Thyroid gland (tissue), 4 donors: ENCODE measurements around the gene GMEB2. TPM values are rescaled to one million over a fixed set of nuclear protein-coding genes. Genes with fewer than 3 reads are reported as not detected.

Experiments
- DNase-seq, 2 donors: peaks; one replicate each; pipeline ENCODE4 v3.0.0-alpha.2; 2019
- H3K27ac ChIP-seq, 3 donors: fragments of 200-600 bp; sonication (generic); 1 replicate in 2 of 3; 2 replicates in 1 of 3; pipeline ENCODE4 v1.5.1; 2016 to 2019; ENCODE audit warnings: mild to moderate bottlenecking in 1 of 3, moderate library complexity in 1 of 3
- H3K27me3 ChIP-seq: fragments of 200-600 bp; sonication (generic); one replicate; pipeline ENCODE4 v1.5.1; 2019
- H3K36me3 ChIP-seq, 2 donors: fragments of 200-600 bp; sonication (generic); one replicate each; pipeline ENCODE4 v1.5.1; 2016 to 2019
- H3K4me1 ChIP-seq, 2 donors: fragments of 200-600 bp; sonication (generic); one replicate each; pipeline ENCODE4 v1.5.1; 2017 to 2019
- H3K4me3 ChIP-seq, 3 donors: fragments of 200-600 bp; sonication (generic); replicated peaks in 1 of 3; 1 replicate in 2 of 3; 2 replicates in 1 of 3; pipeline ENCODE4 v1.5.1; 2016; ENCODE audit warnings: mild to moderate bottlenecking in 1 of 3
- H3K9me3 ChIP-seq: fragments of 200-600 bp; sonication (generic); one replicate; pipeline ENCODE4 v1.5.1; 2017
- POLR2A ChIP-seq, 2 donors: fragments of 450-650 bp; IDR thresholded peaks; one replicate each; pipeline ENCODE4 v1.6.1; 2017; ENCODE audit warnings: antibody characterized with exemption in 2 of 2, mild to moderate bottlenecking in 2 of 2, moderate library complexity in 1 of 2
- WGBS, 2 donors: methylation state at CpG; one replicate each; pipeline ENCODE4 v1.1.5; 2017; 5-methylcytosine and 5-hydroxymethylcytosine counted together
- intact Hi-C: fragments of 100-400 bp; cut with DNase I; formaldehyde crosslinking; loops from one replicate; pipeline ENCODE4 v1.15.1; 2023
- total RNA-seq, 4 donors: library from RNA; depleted of rRNA; stranded (reverse); fragments of >200 nt; gene quantifications; one replicate each; pipeline ENCODE4 v1.2.3, GENCODE V29; 2016
- TF ChIP-seq, protein P1 (sequence below), 6 experiments: fragments of 200-600 bp in 3 of 6; fragments of 450-650 bp in 3 of 6; sonication (generic) in 3 of 6; IDR thresholded peaks; one replicate each; pipeline ENCODE4 v1.5.1; 2016 to 2019; ENCODE audit warnings: antibody characterized with exemption in 6 of 6, mild to moderate bottlenecking in 2 of 6, inconsistent platforms in 1 of 6, moderate library complexity in 1 of 6

The GMEB2 gene
- total RNA-seq, 4 donors from 2014 or later = 23.1 to 34.9 (median 29.9) TPM

DNA sequence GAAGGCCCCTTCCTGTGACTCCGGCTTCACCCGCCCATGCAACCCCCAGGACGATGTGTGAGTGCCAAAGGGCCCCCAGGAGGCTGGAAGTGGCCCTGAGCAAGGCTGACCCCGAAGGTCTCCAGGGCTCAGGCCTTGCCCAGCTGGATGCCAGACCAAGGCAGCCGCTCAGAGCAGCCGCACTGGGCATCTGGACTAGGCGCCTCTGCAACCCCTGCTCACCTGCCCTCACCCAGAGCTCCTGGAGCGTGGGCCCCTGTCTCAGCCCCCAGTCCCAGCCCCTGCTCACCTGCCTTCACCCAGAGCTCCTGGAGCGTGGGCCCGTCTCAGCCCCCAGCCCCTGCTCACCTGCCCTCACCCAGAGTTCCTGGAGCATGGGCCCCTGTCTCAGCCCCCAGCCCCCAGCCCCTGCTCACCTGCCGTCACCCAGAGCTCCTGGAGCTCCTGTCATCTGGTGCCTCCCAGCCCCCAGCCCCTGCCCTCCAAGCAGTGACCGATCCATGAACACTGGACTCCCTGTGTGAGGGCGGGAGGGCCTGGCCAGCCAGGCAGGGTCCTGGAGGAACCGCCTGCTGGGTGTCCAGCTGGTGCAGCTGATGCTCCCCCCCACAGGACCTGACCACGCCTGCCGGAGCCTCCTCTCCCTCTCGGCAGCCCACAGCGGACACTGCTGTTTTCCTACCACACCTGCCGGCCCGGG lies 80.5 kb downstream of the GMEB2 start:
- 71 to 85% methylated on average over 14 to 16 of the region's 20 CpGs for WGBS, 2 donors
- intact Hi-C loops = no loop called here
- no peaks in the 10 kb centered on the region for H3K27me3 ChIP-seq
- no peaks in the 10 kb centered on the region for H3K36me3 ChIP-seq
- H3K4me1 ChIP-seq = no peaks in the 10 kb centered on the region
- H3K4me3 ChIP-seq = no peak overlapping the region
- no peak for DNase-seq
- H3K27ac ChIP-seq = no peak overlapping the region
- no peaks in the 10 kb centered on the region for H3K9me3 ChIP-seq
- TF ChIP-seq, protein P1, sequence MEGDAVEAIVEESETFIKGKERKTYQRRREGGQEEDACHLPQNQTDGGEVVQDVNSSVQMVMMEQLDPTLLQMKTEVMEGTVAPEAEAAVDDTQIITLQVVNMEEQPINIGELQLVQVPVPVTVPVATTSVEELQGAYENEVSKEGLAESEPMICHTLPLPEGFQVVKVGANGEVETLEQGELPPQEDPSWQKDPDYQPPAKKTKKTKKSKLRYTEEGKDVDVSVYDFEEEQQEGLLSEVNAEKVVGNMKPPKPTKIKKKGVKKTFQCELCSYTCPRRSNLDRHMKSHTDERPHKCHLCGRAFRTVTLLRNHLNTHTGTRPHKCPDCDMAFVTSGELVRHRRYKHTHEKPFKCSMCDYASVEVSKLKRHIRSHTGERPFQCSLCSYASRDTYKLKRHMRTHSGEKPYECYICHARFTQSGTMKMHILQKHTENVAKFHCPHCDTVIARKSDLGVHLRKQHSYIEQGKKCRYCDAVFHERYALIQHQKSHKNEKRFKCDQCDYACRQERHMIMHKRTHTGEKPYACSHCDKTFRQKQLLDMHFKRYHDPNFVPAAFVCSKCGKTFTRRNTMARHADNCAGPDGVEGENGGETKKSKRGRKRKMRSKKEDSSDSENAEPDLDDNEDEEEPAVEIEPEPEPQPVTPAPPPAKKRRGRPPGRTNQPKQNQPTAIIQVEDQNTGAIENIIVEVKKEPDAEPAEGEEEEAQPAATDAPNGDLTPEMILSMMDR (IDR thresholded peaks at IDR 0.05) = no peak
- TF ChIP-seq POLR2A (IDR thresholded peaks at IDR 0.05) = no peak

DNA sequence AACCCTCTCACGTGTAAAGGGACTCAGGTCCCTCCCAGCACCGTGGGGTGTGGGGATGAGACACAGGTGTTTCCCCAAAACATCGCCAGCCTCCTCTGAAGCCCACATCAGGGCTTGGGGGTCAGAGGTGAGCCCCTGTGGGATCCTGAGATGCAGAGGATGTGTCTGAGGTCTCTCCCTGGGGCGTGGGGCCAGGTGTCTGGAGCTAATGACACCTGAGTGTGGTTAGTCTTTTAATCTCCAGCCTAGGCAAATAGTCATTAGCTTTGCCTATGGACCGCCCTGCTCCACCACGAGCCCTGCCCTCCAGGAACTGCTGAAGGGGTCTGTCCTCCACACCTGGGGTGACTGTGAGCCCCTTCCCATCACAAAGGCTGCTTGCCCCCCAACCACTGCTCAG lies 81.1 kb downstream of the GMEB2 start:
- H3K36me3 ChIP-seq = no peaks in the 10 kb centered on the region
- no peak for DNase-seq
- no peaks in the 10 kb centered on the region for H3K4me1 ChIP-seq
- intact Hi-C loops = no loop called here
- H3K27me3 ChIP-seq = no peaks in the 10 kb centered on the region
- no peak overlapping the region for H3K27ac ChIP-seq
- no peak for TF ChIP-seq POLR2A (IDR thresholded peaks at IDR 0.05)
- TF ChIP-seq, protein P1 (IDR thresholded peaks at IDR 0.05) = no peak
- no peaks in the 10 kb centered on the region for H3K9me3 ChIP-seq
- H3K4me3 ChIP-seq = no peak overlapping the region
- 58 to 68% methylated on average over 3 to 4 of the region's 6 CpGs for WGBS, 2 donors

DNA sequence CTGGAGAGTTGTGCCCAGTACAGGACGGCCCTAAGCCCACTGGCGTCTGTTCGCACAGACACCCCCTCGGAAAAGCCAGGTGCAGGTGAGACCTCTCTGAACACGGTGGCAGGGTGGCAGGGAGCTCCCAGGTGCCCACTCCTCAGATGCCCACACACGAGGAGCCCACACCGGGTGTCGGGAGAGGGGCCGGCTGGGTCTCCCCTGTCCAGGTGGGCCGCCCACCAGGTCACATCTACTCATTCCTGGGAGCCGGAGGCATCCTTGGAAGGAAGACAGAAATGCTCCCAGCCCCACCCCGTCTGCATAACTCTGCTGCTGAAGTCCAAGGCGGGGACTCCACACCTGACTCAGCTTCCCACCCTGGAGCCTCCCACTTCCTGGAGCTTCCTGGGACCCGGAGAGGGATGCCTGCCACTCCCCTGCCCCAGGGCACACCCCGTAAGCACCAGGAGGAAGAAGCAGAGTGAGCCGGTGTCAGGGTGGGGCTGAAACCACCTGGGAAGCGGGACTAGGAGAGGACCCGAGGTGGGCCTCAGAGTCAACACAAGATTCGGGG lies 81.9 kb downstream of the GMEB2 start:
- no peak overlapping the region for H3K4me3 ChIP-seq
- no peaks in the 10 kb centered on the region for H3K9me3 ChIP-seq
- no peak overlapping the region for H3K27ac ChIP-seq
- no peaks in the 10 kb centered on the region for H3K4me1 ChIP-seq
- DNase-seq = no peak
- 68 to 82% methylated on average over 9 to 17 of the region's 19 CpGs for WGBS, 2 donors
- H3K27me3 ChIP-seq = no peaks in the 10 kb centered on the region
- intact Hi-C loops = no loop called here
- no peak for TF ChIP-seq POLR2A (IDR thresholded peaks at IDR 0.05)
- TF ChIP-seq, protein P1 (IDR thresholded peaks at IDR 0.05) = no peak
- no peaks in the 10 kb centered on the region for H3K36me3 ChIP-seq

DNA sequence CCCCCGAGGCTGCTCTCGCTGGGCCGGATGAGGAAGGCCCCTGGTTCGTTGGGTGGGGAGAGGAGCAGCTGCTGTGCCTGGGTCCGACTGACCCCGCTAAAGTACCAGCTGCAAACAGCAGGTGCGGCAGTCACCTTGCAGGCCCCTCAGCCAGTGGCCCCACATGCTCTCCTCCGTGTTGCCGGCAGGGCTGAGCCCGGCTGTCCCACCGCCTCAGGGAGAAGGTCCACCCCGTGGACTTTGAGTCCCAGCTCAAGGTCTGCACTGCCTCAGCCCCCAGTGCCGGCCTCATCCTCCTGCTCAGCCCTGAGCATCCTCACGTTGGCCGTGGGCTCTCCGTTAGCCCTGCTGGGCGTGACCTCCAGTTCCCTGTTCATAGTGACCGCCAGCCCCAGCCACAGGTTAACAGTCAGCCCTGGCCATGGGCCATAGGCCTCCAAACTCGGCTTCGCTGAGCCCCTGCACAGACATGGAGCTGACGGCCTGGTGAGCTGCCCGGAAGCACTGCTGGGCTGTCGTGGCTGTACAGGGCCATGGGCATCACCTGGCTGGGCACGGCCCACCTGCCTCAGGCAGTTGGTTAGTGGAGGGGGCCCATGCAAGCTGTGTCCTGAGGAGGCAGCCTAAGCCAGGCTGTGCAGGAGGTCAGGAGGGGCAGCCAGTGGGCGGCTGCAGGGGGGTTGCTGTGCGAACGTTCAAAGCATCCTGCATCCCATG lies 82.5 kb downstream of the GMEB2 start:
- no peak for DNase-seq
- H3K4me3 ChIP-seq = no peak overlapping the region
- H3K4me1 ChIP-seq = no peaks in the 10 kb centered on the region
- no peaks in the 10 kb centered on the region for H3K36me3 ChIP-seq
- intact Hi-C loops = no loop called here
- WGBS, 2 donors = 75 to 84% methylated on average over 4 to 21 of the region's 27 CpGs
- TF ChIP-seq, protein P1 (IDR thresholded peaks at IDR 0.05) = no peak
- no peak for TF ChIP-seq POLR2A (IDR thresholded peaks at IDR 0.05)
- H3K27me3 ChIP-seq = no peaks in the 10 kb centered on the region
- H3K9me3 ChIP-seq = no peaks in the 10 kb centered on the region
- H3K27ac ChIP-seq = no peak overlapping the region

DNA sequence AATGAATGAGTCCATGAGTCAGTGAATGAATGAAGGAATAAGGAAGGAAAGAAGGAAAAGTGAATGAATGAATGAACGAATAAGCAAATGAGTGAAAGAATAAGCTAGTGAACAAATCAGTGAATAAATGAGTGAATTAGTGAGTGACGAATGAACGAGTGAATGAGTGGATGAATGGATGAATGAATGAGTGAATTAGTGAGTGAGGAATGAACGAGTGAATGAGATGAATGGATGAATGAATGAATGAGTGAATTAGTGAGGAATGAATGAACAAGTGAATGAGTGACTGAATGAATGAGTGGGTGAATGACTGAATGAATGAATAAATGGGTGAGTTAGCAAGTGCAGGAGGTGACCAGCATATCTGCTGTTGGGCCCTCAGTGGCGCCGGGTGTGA lies 83.2 kb downstream of the GMEB2 start:
- peaks cover 3 to 5% of the 10 kb centered on the region in 2 donors for H3K4me1 ChIP-seq
- H3K36me3 ChIP-seq = no peaks in the 10 kb centered on the region
- no peaks in the 10 kb centered on the region for H3K9me3 ChIP-seq
- H3K27me3 ChIP-seq = no peaks in the 10 kb centered on the region
- WGBS, 2 donors = 88 to 89% methylated on average over 6 of the region's 6 CpGs
- no peak overlapping the region for H3K4me3 ChIP-seq
- TF ChIP-seq, protein P1 (IDR thresholded peaks at IDR 0.05) = no peak
- TF ChIP-seq POLR2A (IDR thresholded peaks at IDR 0.05) = no peak
- intact Hi-C loops = no loop called here
- no peak for DNase-seq
- no peak overlapping the region for H3K27ac ChIP-seq
